ENCODE measurements around the gene PAX1.

The PAX1 gene

GRCh38 chr20:21719592-21720214, 14.2 kb downstream of the PAX1 start:
- no peak overlapping the region for H3K27ac ChIP-seq

GRCh38 chr20:21725892-21726291, 20.4 kb downstream of the PAX1 start:
- Histone ChIP-seq H3K27ac (no peak overlapping the region), H3K4me3 (no peak overlapping the region)

More at GRCh38 chr20:21719592-21720214, 14.2 kb downstream of the PAX1 start:
- H3K4me3 ChIP-seq, result no peak overlapping the region

GRCh38 chr20:21729316-21729715, 23.9 kb downstream of the PAX1 start:
- Histone ChIP-seq H3K4me3 (no peak overlapping the region), H3K27ac (no peak overlapping the region)

GRCh38 chr20:21739161-21739560, 33.7 kb downstream of the PAX1 start:
- Histone ChIP-seq H3K27ac (no peak overlapping the region), H3K4me3 (no peak overlapping the region)

GRCh38 chr20:21739682-21740081, 34.2 kb downstream of the PAX1 start:
- Histone ChIP-seq H3K27ac (no peak overlapping the region), H3K4me3 (no peak overlapping the region)

GRCh38 chr20:21741266-21741665, 35.8 kb downstream of the PAX1 start:
- Histone ChIP-seq H3K4me3 (no peak overlapping the region), H3K27ac (no peak overlapping the region)

- H3K27ac ChIP-seq, result no peak overlapping the region
- no peak overlapping the region for H3K4me3 ChIP-seq
These were observed 57.2 kb downstream of the PAX1 start for GRCh38 chr20:21762646-21763045.

- Histone ChIP-seq H3K4me3 (no peak overlapping the region), H3K27ac (no peak overlapping the region)
These were observed 61.8 kb downstream of the PAX1 start for GRCh38 chr20:21767200-21767738.

- H3K27ac ChIP-seq, result no peak overlapping the region
- H3K4me3 ChIP-seq, result no peak overlapping the region
These were observed 62.3 kb downstream of the PAX1 start for GRCh38 chr20:21767739-21768223.

Data from skin epidermis (tissue), 12 donors.